DOHH2 (cell line): Measurements from ENCODE around the gene TUBB6.

Experiments
- H3F3A ChIP-seq: fragments of 200-600 bp; sonication (generic), shearing (Covaris generic); 2 replicates; pipeline ENCODE4 v1.6.0; 2016; ENCODE audit warnings: antibody characterized with exemption, mild to moderate bottlenecking; ENCODE audit not compliant: control insufficient read depth, insufficient read depth
- H3K27ac ChIP-seq: fragments of 200-600 bp; sonication (generic); 2 replicates; pipeline ENCODE4 v1.5.1; 2014; ENCODE audit warnings: low read depth, mild to moderate bottlenecking, low read length, moderate library complexity
- H3K27me3 ChIP-seq: fragments of 200-600 bp; sonication (generic); 2 replicates; pipeline ENCODE4 v1.6.1; 2014; ENCODE audit warnings: mild to moderate bottlenecking, low read length, mixed read lengths; ENCODE audit not compliant: control insufficient read depth
- H3K36me3 ChIP-seq: fragments of 200-600 bp; sonication (generic); 2 replicates; pipeline ENCODE4 v1.6.1; 2014; ENCODE audit warnings: mild to moderate bottlenecking, low read length, moderate library complexity, mixed read lengths; ENCODE audit not compliant: control insufficient read depth
- H3K4me1 ChIP-seq: fragments of 200-600 bp; sonication (generic); 2 replicates; pipeline ENCODE4 v1.6.1; 2014; ENCODE audit warnings: mild to moderate bottlenecking, low read length, mixed read lengths; ENCODE audit not compliant: control insufficient read depth
- H3K4me2 ChIP-seq: fragments of 200-600 bp; sonication (generic); 2 replicates; pipeline ENCODE4 v1.6.0; 2014; ENCODE audit warnings: mild to moderate bottlenecking, low read length, moderate library complexity
- H3K4me3 ChIP-seq: fragments of 200-600 bp; sonication (generic); 2 replicates; pipeline ENCODE4 v1.5.1; 2014; ENCODE audit warnings: mild to moderate bottlenecking, low read length, mixed read lengths
- H3K79me2 ChIP-seq: fragments of 200-600 bp; sonication (generic); 2 replicates; pipeline ENCODE4 v1.6.1; 2014; ENCODE audit warnings: mild to moderate bottlenecking, low read length, mixed read lengths; ENCODE audit not compliant: control insufficient read depth
- H3K9me2 ChIP-seq: fragments of 200-600 bp; sonication (generic); replicated peaks from 2 replicates; pipeline ENCODE4 v1.6.1; 2014; ENCODE audit warnings: mild to moderate bottlenecking, low read length, mixed read lengths; ENCODE audit not compliant: control insufficient read depth
- H3K9me3 ChIP-seq: fragments of 200-600 bp; sonication (generic); 2 replicates; pipeline ENCODE4 v1.6.1; 2014; ENCODE audit warnings: antibody characterized with exemption, low read length, mixed read lengths; ENCODE audit not compliant: control insufficient read depth, insufficient read depth
- H4K20me1 ChIP-seq: fragments of 200-600 bp; sonication (generic); 2 replicates; pipeline ENCODE4 v1.6.0; 2014; ENCODE audit warnings: low read depth, mild to moderate bottlenecking, antibody characterized with exemption, low read length, moderate library complexity; ENCODE audit not compliant: control insufficient read depth, insufficient read depth
- EZH2phosphoT487 ChIP-seq: fragments of 200-600 bp; sonication (generic); IDR thresholded peaks from 2 replicates; pipeline ENCODE4 v1.6.1; 2017; ENCODE audit warnings: borderline replicate concordance, mild to moderate bottlenecking, antibody characterized with exemption, low read length, moderate library complexity, mixed read lengths
- TF ChIP-seq, protein P1 (sequence below): fragments of 200-600 bp; sonication (generic); IDR thresholded peaks from one replicate; pipeline ENCODE4 v1.5.1; 2014; ENCODE audit warnings: antibody characterized with exemption, mild to moderate bottlenecking, low read depth, low read length; ENCODE audit not compliant: poor library complexity, severe bottlenecking

Gene TUBB6

DNA sequence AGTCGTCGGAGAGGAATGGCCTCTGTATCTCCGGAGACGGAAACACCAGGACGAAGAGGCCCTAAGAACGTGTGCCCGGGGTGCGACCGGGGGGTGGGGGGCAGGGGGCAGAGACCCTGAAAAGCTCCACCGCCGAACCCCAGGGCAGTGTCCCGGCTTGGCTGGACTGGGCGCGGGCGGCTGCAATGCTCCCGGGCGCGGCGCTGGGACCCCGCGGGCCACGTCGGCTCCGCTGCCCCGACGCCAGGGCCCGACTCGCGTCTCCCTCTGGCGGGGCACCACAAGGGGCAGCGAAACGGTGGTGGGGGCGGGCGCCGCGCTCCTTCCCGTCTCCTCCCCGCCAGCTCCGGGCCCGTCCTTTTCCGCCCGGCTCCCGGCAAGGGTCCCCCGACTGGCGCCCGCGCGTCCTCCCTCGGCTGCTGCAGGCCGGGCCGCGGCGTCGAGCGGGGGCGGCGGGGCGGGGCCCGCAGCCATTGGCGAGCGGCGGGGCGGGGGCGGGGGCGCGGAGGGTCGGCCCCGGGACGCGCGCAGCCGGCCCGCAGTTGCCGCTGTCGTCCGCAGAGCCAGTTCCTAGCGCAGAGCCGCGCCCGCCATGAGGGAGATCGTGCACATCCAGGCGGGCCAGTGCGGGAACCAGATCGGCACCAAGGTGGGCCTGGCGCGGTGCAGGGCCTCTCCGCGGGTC is at the start of gene TUBB6:
TSS of gene TUBB6 (plus strand) at position 541 of the 685 bp plus-strand sequence. CDS start at position 593, 52 bp downstream.
- Histone ChIP-seq H4K20me1 (no peaks in the 10 kb centered on the region), H3K36me3 (no peaks in the 10 kb centered on the region), H3K27ac (no peak within 1 kb of the TSS), H3K79me2 (no peaks in the 10 kb centered on the region), H3K4me1 (no peaks in the 10 kb centered on the region), H3K27me3 (peaks cover 3% of the 10 kb centered on the region; the same call in 1 of the 2 replicates), H3K9me2 (no peaks in the 10 kb centered on the region), H3F3A (no peaks in the 10 kb centered on the region), H3K4me2 (no peak within 1 kb of the TSS), H3K4me3 (no peak within 1 kb of the TSS), H3K9me3 (peaks cover 7% of the 10 kb centered on the region; the same call in 1 of the 2 replicates)
- TF ChIP-seq, protein P1, sequence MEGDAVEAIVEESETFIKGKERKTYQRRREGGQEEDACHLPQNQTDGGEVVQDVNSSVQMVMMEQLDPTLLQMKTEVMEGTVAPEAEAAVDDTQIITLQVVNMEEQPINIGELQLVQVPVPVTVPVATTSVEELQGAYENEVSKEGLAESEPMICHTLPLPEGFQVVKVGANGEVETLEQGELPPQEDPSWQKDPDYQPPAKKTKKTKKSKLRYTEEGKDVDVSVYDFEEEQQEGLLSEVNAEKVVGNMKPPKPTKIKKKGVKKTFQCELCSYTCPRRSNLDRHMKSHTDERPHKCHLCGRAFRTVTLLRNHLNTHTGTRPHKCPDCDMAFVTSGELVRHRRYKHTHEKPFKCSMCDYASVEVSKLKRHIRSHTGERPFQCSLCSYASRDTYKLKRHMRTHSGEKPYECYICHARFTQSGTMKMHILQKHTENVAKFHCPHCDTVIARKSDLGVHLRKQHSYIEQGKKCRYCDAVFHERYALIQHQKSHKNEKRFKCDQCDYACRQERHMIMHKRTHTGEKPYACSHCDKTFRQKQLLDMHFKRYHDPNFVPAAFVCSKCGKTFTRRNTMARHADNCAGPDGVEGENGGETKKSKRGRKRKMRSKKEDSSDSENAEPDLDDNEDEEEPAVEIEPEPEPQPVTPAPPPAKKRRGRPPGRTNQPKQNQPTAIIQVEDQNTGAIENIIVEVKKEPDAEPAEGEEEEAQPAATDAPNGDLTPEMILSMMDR, result no peak
- TF ChIP-seq EZH2phosphoT487, result no peak

DNA sequence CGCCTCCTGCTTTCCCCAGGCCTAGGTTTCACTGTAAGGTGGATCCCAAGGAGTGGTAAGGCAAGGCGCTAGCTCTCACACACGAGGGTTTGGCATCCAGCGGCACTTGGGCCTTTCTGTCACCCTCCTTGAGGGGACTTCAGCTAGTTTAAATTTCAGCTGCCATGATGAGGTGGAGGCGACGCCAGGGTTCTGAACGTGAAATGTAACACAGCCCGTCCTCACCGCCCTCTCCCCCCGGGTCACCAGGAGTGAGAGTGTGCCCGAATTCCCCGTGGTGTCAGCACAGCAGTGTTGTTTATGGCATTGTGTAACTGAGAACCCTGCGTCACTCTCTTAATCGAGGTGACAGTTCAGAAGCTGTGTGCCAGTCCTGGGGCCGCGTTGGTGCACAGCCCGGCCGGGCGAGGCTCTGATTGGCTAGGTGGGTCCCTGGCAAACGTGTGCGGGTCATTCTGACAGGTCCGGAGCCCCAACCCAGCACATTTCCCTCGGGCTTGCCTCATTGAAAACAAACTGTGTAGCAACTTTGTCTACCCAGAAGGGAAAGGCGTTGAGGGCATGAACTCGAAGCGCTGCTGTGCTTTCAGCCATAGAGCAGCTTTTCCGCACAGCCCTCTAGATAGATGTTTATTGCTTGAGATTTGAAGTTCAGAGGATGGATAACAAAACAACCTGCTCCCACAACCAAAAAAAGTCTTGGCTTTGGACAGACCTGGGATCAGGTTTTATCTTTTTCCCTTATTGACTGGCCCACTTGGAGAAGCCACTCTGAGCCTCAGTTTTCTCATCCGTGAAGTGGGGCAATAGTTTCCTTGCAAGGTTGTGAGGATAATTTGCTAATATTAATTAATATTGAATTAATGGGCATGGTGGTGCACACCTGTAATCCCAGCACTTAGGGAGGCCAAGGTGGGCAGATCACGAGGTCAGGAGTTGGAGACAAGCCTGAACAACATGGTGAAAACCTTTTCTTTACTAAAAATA is 49.0 kb upstream of the TUBB6 start:
- H3K9me3 ChIP-seq, result no peaks in the 10 kb centered on the region
- H3K27ac ChIP-seq, result no peak overlapping the region
- H3K36me3 ChIP-seq, result no peaks in the 10 kb centered on the region
- H3K4me1 ChIP-seq, result no peaks in the 10 kb centered on the region
- no peak for TF ChIP-seq EZH2phosphoT487
- TF ChIP-seq, protein P1, result no peak
- H3K9me2 ChIP-seq, result no peaks in the 10 kb centered on the region
- no peak overlapping the region for H3K4me3 ChIP-seq
- H3K27me3 ChIP-seq, result no peaks in the 10 kb centered on the region
- H3F3A ChIP-seq, result no peaks in the 10 kb centered on the region
- no peaks in the 10 kb centered on the region for H3K79me2 ChIP-seq
- H3K4me2 ChIP-seq, result no peak overlapping the region
- H4K20me1 ChIP-seq, result no peaks in the 10 kb centered on the region

DNA sequence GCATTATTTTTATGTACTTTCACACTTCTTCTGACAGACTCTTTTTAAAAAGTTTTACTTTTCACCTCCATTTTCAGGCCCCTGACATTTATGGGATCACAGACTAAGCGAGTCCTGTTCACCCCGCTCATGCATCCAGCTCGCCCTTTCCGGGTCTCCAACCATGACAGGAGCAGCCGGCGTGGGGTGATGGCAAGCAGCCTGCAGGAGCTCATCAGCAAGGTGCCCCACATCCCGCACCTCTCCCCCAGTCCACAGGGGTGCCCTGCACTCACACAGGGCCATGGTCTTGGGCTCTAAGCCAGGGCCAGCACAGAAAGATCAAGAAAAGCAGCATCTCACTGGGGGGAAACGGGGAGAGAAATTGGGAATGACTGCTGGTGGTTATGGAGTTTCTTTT is 45.3 kb upstream of the TUBB6 start:
- Histone ChIP-seq H3K4me1 (no peaks in the 10 kb centered on the region), H3K27ac (no peak overlapping the region), H3K36me3 (no peaks in the 10 kb centered on the region), H3K27me3 (no peaks in the 10 kb centered on the region), H3K4me3 (no peak overlapping the region), H3K4me2 (no peak overlapping the region), H3K79me2 (no peaks in the 10 kb centered on the region), H3F3A (no peaks in the 10 kb centered on the region), H3K9me3 (no peaks in the 10 kb centered on the region), H4K20me1 (no peaks in the 10 kb centered on the region), H3K9me2 (no peaks in the 10 kb centered on the region)
- no peak for TF ChIP-seq EZH2phosphoT487
- TF ChIP-seq, protein P1, result no peak
